ENCODE measurements around the gene SPR.
"Not testable (repeated sequence)": the region's sequence is repeated elsewhere in the genome, so short reads cannot be mapped to it uniquely, and the experiment has no call there.

Gene SPR

GRCh38 chr2:72889991-72890390 is 2.8 kb downstream of the SPR start:
- DNase-seq: no peak

- no peak for DNase-seq
Measured at GRCh38 chr2:72891091-72891818, 4.0 kb downstream of the SPR start.

- DNase-seq: peak; percentile 59
Measured at GRCh38 chr2:72892506-72893173, 5.4 kb downstream of the SPR start.

GRCh38 chr2:72893594-72894319 is 6.5 kb downstream of the SPR start:
- DNase-seq: peak; percentile 23

- no peak for DNase-seq
Measured at GRCh38 chr2:72894514-72894913, 7.3 kb downstream of the SPR start.

DNA sequence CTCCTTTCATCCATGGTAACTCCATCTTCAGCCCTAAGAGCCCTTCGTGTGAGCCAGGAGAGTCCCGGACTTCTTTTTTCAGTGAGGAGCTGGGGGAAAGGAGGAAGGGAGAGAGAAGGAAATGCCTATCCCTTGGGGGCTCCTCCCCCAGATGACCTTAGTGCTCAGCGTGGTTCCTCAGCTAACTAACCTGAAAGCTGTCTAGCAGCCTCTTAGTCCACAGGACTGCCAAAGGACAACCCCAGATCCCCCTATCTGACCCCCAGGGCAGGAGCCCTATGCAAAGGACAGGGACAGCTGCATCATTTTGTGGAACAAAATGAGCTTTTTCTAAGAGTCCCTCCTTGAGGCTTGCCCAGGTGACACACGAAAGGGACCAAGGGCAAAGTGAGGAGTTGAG is 7.9 kb downstream of the SPR start:
- no peak for DNase-seq

DNA sequence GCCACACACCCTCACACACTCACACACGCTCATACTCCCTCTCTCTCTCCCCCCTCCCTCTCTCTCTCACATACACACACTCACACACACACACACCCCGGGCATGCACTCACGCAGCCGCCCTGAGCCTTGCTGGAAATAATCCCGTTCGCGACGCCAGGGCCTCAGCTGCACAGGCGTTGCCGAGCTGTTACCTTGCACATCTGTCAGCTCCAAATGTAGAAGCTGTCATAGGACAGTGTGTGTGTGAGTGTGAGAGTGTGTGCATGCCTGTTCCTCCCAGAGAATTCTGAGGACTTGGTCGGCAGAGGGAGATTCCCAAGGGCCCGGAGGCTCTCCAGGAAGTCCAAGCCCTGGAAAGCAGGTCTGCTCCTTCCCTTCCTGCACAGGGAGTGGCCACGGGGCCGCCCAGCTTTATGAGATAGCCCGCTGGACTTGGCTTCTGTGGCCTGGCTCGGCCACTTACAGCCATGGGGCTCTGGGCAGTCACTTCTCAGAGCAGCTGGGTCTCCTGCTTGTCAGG is 8.6 kb downstream of the SPR start:
- no peak for DNase-seq

GRCh38 chr2:72896446-72896845 is 9.2 kb downstream of the SPR start:
- no peak for DNase-seq

DNA sequence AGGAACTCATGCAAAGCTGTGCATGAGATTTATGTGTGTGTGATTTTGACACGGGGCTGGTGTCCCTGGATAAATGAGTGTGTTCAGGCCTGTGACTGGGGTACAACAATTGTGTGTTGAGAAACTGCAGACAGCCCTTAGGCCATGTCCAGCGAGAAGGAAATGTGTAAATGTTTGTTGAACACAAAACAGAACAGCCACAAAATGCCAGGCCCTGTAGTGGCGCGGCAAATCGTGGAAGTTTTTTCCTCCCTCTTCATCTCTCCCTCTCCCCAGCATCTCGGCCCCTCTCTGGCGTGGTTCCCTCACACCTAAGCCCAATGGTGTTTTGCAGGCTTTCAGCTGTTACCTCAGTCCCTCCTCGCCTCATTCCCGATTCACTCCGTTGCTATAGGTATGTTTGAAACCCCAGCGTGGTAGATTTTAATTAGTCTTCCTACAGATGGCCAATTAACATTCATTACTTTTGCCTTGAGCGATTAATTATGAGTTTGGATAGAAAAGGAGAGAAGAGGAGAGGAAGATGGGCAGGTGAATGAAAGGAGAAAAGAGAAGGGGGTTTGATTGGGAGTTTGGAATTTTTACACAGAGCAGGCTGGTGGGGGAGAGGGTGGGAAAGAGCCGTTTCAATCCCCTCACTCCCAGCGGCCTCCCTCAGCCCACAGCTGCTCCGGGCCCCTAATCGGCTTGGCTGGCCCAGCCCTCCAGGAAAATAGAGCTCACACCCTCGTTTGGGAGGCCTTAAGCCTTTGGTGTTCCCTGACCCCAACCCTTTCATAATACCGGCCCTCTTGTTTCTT is 10.8 kb downstream of the SPR start:
- DNase-seq: no peak

- no peak for DNase-seq
Measured at GRCh38 chr2:72898585-72898906, 11.3 kb downstream of the SPR start.

DNA sequence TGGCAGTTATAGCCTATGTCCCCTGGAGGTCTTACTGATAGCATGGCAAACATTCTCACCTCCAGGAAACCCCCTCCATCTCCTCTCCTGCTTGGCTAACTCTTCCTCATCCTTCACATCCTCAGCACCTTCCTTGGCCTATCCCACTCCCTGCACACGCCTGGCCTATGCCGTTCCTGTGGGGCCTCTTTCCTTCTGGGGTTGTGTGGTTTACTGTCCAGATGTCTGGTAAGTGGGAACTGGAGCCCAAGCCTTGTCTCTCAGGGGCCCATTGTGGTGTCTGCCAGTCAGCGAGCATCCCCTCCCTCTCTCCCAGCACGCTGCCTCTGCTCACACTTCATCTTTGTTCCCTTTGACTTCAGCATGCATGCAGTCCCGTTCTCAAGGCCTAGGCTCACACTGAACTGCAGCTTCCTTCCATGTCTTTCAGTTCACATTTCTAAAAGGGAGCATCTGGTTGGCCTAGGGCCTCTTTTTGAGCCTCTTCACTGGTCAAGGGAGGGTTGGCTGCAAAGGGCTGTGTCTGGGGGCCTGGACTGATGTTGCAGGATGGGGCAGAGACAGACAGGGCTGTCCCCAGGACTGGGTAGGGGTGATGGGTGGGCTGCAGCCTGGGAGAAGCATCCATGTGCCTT is 13.1 kb downstream of the SPR start:
- DNase-seq: no peak

- no peak for DNase-seq
Measured at GRCh38 chr2:72901426-72901825, 14.2 kb downstream of the SPR start.

DNA sequence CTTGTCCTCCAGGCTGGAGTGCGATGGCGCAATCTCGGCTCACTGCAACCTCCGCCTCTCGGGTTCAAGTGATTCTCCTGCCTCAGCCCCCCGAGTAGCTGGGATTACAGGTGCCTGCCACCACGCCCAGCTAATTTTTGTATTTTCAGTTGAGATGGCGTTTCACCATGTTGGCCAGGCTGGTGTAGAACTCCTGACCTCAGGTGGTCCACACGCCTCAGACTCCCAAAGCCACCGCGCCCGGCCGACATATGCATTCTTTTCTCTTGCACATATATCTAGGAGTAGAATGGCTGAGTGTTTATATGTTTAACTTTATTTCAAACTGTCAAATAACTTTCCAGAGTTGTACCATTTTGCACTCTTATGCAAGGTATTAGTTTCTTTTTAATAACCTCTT is 20.2 kb downstream of the SPR start:
- not testable (repeated sequence) for DNase-seq

DNA sequence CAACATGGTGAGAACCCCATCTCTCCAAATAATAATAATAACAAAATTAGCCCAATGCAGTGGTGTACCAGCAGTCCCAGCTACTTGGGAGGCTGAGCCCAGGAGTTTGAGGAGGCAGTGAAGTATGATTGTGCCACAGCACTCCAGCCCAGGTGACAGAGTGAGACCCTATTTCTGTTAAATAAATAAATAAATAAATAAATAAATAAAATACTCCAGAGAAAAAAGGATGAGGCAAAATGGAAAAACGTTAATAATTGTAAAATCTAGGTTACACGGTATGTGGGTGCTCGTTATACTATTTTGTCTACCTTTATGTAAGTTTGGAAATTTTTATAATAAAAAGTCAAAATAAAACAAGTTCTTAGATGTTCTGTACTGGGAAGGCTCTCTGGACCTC is 21.5 kb downstream of the SPR start:
- DNase-seq: no peak

- no peak for DNase-seq
Measured at GRCh38 chr2:72911256-72911655, 24.0 kb downstream of the SPR start.

GRCh38 chr2:72913486-72914205 is 26.4 kb downstream of the SPR start:
- DNase-seq: no peak

- no peak for DNase-seq
Measured at GRCh38 chr2:72914206-72914559, 27.0 kb downstream of the SPR start.

DNA sequence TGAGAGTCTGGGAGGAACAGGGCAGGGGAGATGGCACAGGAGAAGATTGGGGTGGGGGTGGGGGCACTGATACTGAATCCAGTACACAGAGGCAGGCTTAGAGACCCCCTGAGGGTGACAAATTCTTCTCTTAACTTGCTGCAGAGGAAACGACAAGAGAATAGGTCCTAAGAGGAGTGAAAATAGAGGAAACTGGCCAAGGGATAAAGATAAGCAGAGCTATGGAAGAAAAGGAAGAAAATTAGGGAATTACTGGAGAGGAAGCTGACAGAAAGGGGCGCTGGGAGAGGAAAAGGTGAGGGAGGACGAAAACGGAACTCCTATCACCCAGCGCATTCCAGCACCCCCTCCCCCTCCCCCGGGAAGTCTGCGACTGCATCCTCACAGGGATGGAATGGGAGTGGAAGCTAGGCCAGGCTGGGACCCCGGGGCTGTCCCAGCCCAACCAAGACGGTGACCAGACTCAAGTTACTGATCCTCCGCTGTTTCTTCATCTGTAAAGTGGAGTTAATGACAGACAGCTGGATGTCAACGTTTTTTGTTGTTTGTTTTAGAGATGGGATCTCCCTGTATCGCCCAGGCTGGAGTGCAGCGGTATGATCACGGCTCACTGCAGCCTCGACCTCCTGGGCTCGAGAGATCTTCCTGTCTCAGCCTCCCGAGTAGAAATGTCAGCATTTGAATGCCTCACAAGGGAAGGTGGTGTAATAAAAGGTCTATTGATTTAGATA is 27.5 kb downstream of the SPR start:
- no peak for DNase-seq

- no peak for DNase-seq
Measured at GRCh38 chr2:72915320-72915906, 28.2 kb downstream of the SPR start.

GRCh38 chr2:72915907-72916742 is 28.9 kb downstream of the SPR start:
- peak; percentile 37 for DNase-seq

Data from CD4-positive, alpha-beta T cell treated with Interleukin-12 subunit alpha and Interleukin-12 subunit beta, for 1 hour (primary cell).